ENCODE data around the gene A4GALT. TPM values are rescaled to one million over a fixed set of nuclear protein-coding genes. Genes with fewer than 3 reads are reported as not detected.

Gene A4GALT
- total RNA-seq, 2 experiments from 2014 or later: 56.0 to 61.5 TPM

- peaks cover 98% of the 10 kb centered on the region for H3K79me2 ChIP-seq (ENCODE audit: insufficient read depth, low read depth, low read length)
- TF ChIP-seq CTCF (conservative IDR thresholded peaks at IDR 0.05; ENCODE audit: low read length): no peak
- TF ChIP-seq EZH2phosphoT487 (IDR thresholded peaks at IDR 0.05; ENCODE audit: borderline replicate concordance, low read depth, low read length): no peak
- CTCF ChIA-PET (ENCODE audit: unreplicated experiment): no interaction called here
- POLR2A ChIA-PET: no interaction called here
- H3K4me2 ChIP-seq (ENCODE audit: low read length): no peak overlapping the region
- no TSS peak for BruUV-seq (replicated peaks)
- peaks cover 55% of the 10 kb centered on the region for H3K36me3 ChIP-seq (ENCODE audit: insufficient read depth, low read length)
- peaks cover 30% of the 10 kb centered on the region for H3K9me3 ChIP-seq (ENCODE audit: low read length)
- intact Hi-C loops (cut with micrococcal nuclease; ENCODE audit: unreplicated experiment): no loop called here
- no peak for DNase-seq (ENCODE audit: low spot score)
- no peak overlapping the region for H3K27ac ChIP-seq (ENCODE audit: low read depth, low read length, poor library complexity, severe bottlenecking)
- no peaks in the 10 kb centered on the region for H3K9me2 ChIP-seq (ENCODE audit: insufficient read depth, low read length)
- no peak overlapping the region for H2AFZ ChIP-seq (ENCODE audit: low read length)
- H4K20me1 ChIP-seq (ENCODE audit: insufficient read depth, low read length): no peaks in the 10 kb centered on the region
- peaks cover 62% of the 10 kb centered on the region for H3K4me1 ChIP-seq (ENCODE audit: insufficient read depth, low read length, poor library complexity, severe bottlenecking)
- no peak overlapping the region for H3K4me3 ChIP-seq (ENCODE audit: low read depth, low read length, poor library complexity, severe bottlenecking)
These were observed 12.3 kb downstream of the A4GALT start for GRCh38 chr22:42708417-42708816.

- peak overlapping the region; percentile 15 for H3K4me3 ChIP-seq (ENCODE audit: low read depth, low read length, poor library complexity, severe bottlenecking)
- no peak overlapping the region for H2AFZ ChIP-seq (ENCODE audit: low read length)
- peaks cover 62% of the 10 kb centered on the region for H3K4me1 ChIP-seq (ENCODE audit: insufficient read depth, low read length, poor library complexity, severe bottlenecking)
- BruUV-seq (replicated peaks): no TSS peak
- H3K27ac ChIP-seq (ENCODE audit: low read depth, low read length, poor library complexity, severe bottlenecking): peak overlapping the region; percentile 44
- no peaks in the 10 kb centered on the region for H4K20me1 ChIP-seq (ENCODE audit: insufficient read depth, low read length)
- no peak for TF ChIP-seq EZH2phosphoT487 (IDR thresholded peaks at IDR 0.05; ENCODE audit: borderline replicate concordance, low read depth, low read length)
- no peak for TF ChIP-seq CTCF (conservative IDR thresholded peaks at IDR 0.05; ENCODE audit: low read length)
- peak overlapping the region; percentile 58 for H3K4me2 ChIP-seq (ENCODE audit: low read length)
- intact Hi-C loops (cut with micrococcal nuclease; ENCODE audit: unreplicated experiment): no loop called here
- peaks cover 46% of the 10 kb centered on the region for H3K36me3 ChIP-seq (ENCODE audit: insufficient read depth, low read length)
- ChIA-PET POLR2A (interaction anchor here (0.5 kb wide), 1 partner anchor 19 kb away, joined by 3 read pairs; no protein-coding TSS in a partner anchor), CTCF (ENCODE audit: unreplicated experiment) (no interaction called here)
- H3K9me3 ChIP-seq (ENCODE audit: low read length): peaks cover 30% of the 10 kb centered on the region
- H3K79me2 ChIP-seq (ENCODE audit: insufficient read depth, low read depth, low read length): peaks cover 98% of the 10 kb centered on the region
- no peaks in the 10 kb centered on the region for H3K9me2 ChIP-seq (ENCODE audit: insufficient read depth, low read length)
- DNase-seq (ENCODE audit: low spot score): no peak
These were observed 13.2 kb downstream of the A4GALT start for GRCh38 chr22:42707496-42707895.

- intact Hi-C loops (cut with micrococcal nuclease; ENCODE audit: unreplicated experiment): no loop called here
- Histone ChIP-seq H3K4me2 (ENCODE audit: low read length) (peak overlapping the region; percentile 67), H2AFZ (ENCODE audit: low read length) (no peak overlapping the region), H3K4me3 (ENCODE audit: low read depth, low read length, poor library complexity, severe bottlenecking) (peak overlapping the region; percentile 20), H3K9me2 (ENCODE audit: insufficient read depth, low read length) (no peaks in the 10 kb centered on the region), H3K4me1 (ENCODE audit: insufficient read depth, low read length, poor library complexity, severe bottlenecking) (peaks cover 73% of the 10 kb centered on the region), H3K79me2 (ENCODE audit: insufficient read depth, low read depth, low read length) (peaks cover 98% of the 10 kb centered on the region), H3K27ac (ENCODE audit: low read depth, low read length, poor library complexity, severe bottlenecking) (peak overlapping the region; percentile 60), H4K20me1 (ENCODE audit: insufficient read depth, low read length) (no peaks in the 10 kb centered on the region), H3K9me3 (ENCODE audit: low read length) (peaks cover 16% of the 10 kb centered on the region; the same call in 1 of the 2 replicates), H3K36me3 (ENCODE audit: insufficient read depth, low read length) (peaks cover 38% of the 10 kb centered on the region)
- DNase-seq (ENCODE audit: low spot score): peak; percentile 51
- BruUV-seq (replicated peaks): no TSS peak
- ChIA-PET POLR2A (interaction anchor here (0.6 kb wide), 1 partner anchor 42 kb away, joined by 3 read pairs; no protein-coding TSS in a partner anchor), CTCF (ENCODE audit: unreplicated experiment) (no interaction called here)
- TF ChIP-seq CTCF (conservative IDR thresholded peaks at IDR 0.05; ENCODE audit: low read length): no peak
- TF ChIP-seq EZH2phosphoT487 (IDR thresholded peaks at IDR 0.05; ENCODE audit: borderline replicate concordance, low read depth, low read length): no peak
These were observed 15.8 kb downstream of the A4GALT start for GRCh38 chr22:42704896-42705295.

All from OCI-LY7 (cell line).